Measurements from ENCODE around the gene LRRC8D.
A peak's percentile ranks its signal among the peaks of the same experiment; 100 is the strongest.

LRRC8D gene

GRCh38 chr1:89906088-89906487, 85.3 kb downstream of the LRRC8D start:
- DNase-seq (ENCODE audit: low spot score in 2 of 2), result no peak
- H3K4me1 Mint-ChIP-seq, result peaks cover 24% of the 10 kb centered on the region
- ATAC-seq (ENCODE audit: low read depth), result no peak
- no peak overlapping the region for H3K27ac Mint-ChIP-seq
- no peaks in the 10 kb centered on the region for H3K9me3 Mint-ChIP-seq
- no peaks in the 10 kb centered on the region for H3K27me3 Mint-ChIP-seq
- no peak overlapping the region for H3K4me3 Mint-ChIP-seq
- peaks cover 2% of the 10 kb centered on the region for H3K36me3 Mint-ChIP-seq

- ATAC-seq (ENCODE audit: low read depth) (no peak), DNase-seq (ENCODE audit: low spot score in 2 of 2) (no peak)
- Mint-ChIP-seq H3K36me3 (peaks cover 9% of the 10 kb centered on the region), H3K4me3 (no peak overlapping the region), H3K9me3 (no peaks in the 10 kb centered on the region), H3K27me3 (no peaks in the 10 kb centered on the region), H3K27ac (peak overlapping the region; percentile 24), H3K4me1 (peaks cover 31% of the 10 kb centered on the region)
Observed at GRCh38 chr1:89907727-89908212, 86.9 kb downstream of the LRRC8D start.

GRCh38 chr1:89908273-89908671, 87.4 kb downstream of the LRRC8D start:
- no peak for ATAC-seq (ENCODE audit: low read depth)
- H3K27ac Mint-ChIP-seq, result no peak overlapping the region
- peaks cover 8% of the 10 kb centered on the region for H3K36me3 Mint-ChIP-seq
- H3K4me1 Mint-ChIP-seq, result peaks cover 27% of the 10 kb centered on the region
- H3K9me3 Mint-ChIP-seq, result no peaks in the 10 kb centered on the region
- H3K27me3 Mint-ChIP-seq, result no peaks in the 10 kb centered on the region
- no peak overlapping the region for H3K4me3 Mint-ChIP-seq
- no peak for DNase-seq (ENCODE audit: low spot score in 2 of 2)

GRCh38 chr1:89908672-89909436, 88.0 kb downstream of the LRRC8D start:
- DNase-seq (ENCODE audit: low spot score in 2 of 2) (no peak), ATAC-seq (ENCODE audit: low read depth) (no peak)
- no peaks in the 10 kb centered on the region for H3K9me3 Mint-ChIP-seq
- no peak overlapping the region for H3K4me3 Mint-ChIP-seq
- H3K4me1 Mint-ChIP-seq, result peaks cover 25% of the 10 kb centered on the region
- H3K27ac Mint-ChIP-seq, result no peak overlapping the region
- H3K36me3 Mint-ChIP-seq, result peaks cover 8% of the 10 kb centered on the region
- H3K27me3 Mint-ChIP-seq, result no peaks in the 10 kb centered on the region

GRCh38 chr1:89910268-89910667, 89.4 kb downstream of the LRRC8D start:
- Mint-ChIP-seq H3K27ac (no peak overlapping the region), H3K9me3 (no peaks in the 10 kb centered on the region), H3K4me3 (no peak overlapping the region), H3K27me3 (no peaks in the 10 kb centered on the region), H3K36me3 (peaks cover 10% of the 10 kb centered on the region), H3K4me1 (peaks cover 27% of the 10 kb centered on the region)
- DNase-seq (ENCODE audit: low spot score in 2 of 2) (no peak), ATAC-seq (ENCODE audit: low read depth) (no peak)

- H3K4me1 Mint-ChIP-seq, result peaks cover 27% of the 10 kb centered on the region
- H3K27ac Mint-ChIP-seq, result no peak overlapping the region
Observed at GRCh38 chr1:89910780-89911179, 89.9 kb downstream of the LRRC8D start.

GRCh38 chr1:89911191-89911991, 90.6 kb downstream of the LRRC8D start:
- H3K4me3 Mint-ChIP-seq, result no peak overlapping the region
- ATAC-seq (ENCODE audit: low read depth) (no peak), DNase-seq (ENCODE audit: low spot score in 2 of 2) (no peak)
- no peaks in the 10 kb centered on the region for H3K27me3 Mint-ChIP-seq
- H3K9me3 Mint-ChIP-seq, result no peaks in the 10 kb centered on the region
- H3K27ac Mint-ChIP-seq, result no peak overlapping the region
- peaks cover 10% of the 10 kb centered on the region for H3K36me3 Mint-ChIP-seq
- peaks cover 24% of the 10 kb centered on the region for H3K4me1 Mint-ChIP-seq

More at GRCh38 chr1:89910780-89911179, 89.9 kb downstream of the LRRC8D start:
- H3K4me3 Mint-ChIP-seq, result no peak overlapping the region
- DNase-seq (ENCODE audit: low spot score in 2 of 2) (no peak), ATAC-seq (ENCODE audit: low read depth) (no peak)
- no peaks in the 10 kb centered on the region for H3K27me3 Mint-ChIP-seq
- H3K9me3 Mint-ChIP-seq, result no peaks in the 10 kb centered on the region
- H3K36me3 Mint-ChIP-seq, result peaks cover 10% of the 10 kb centered on the region

- peaks cover 25% of the 10 kb centered on the region for H3K4me1 Mint-ChIP-seq
- ATAC-seq (ENCODE audit: low read depth) (no peak), DNase-seq (ENCODE audit: low spot score in 2 of 2) (no peak)
- peaks cover 10% of the 10 kb centered on the region for H3K36me3 Mint-ChIP-seq
- no peaks in the 10 kb centered on the region for H3K27me3 Mint-ChIP-seq
- no peak overlapping the region for H3K27ac Mint-ChIP-seq
- no peak overlapping the region for H3K4me3 Mint-ChIP-seq
- no peaks in the 10 kb centered on the region for H3K9me3 Mint-ChIP-seq
Observed at GRCh38 chr1:89912073-89912472, 91.2 kb downstream of the LRRC8D start.

- Mint-ChIP-seq H3K9me3 (no peaks in the 10 kb centered on the region), H3K4me3 (no peak overlapping the region), H3K4me1 (peaks cover 23% of the 10 kb centered on the region), H3K27me3 (no peaks in the 10 kb centered on the region), H3K36me3 (peaks cover 14% of the 10 kb centered on the region), H3K27ac (no peak overlapping the region)
- ATAC-seq (ENCODE audit: low read depth), result no peak
- DNase-seq (ENCODE audit: low spot score in 2 of 2), result no peak
Observed at GRCh38 chr1:89913353-89914095, 92.7 kb downstream of the LRRC8D start.

- H3K27me3 Mint-ChIP-seq, result no peaks in the 10 kb centered on the region
- H3K36me3 Mint-ChIP-seq, result peaks cover 12% of the 10 kb centered on the region
- H3K27ac Mint-ChIP-seq, result no peak overlapping the region
- ATAC-seq (ENCODE audit: low read depth) (no peak), DNase-seq (ENCODE audit: low spot score in 2 of 2) (no peak)
- H3K4me1 Mint-ChIP-seq, result peaks cover 14% of the 10 kb centered on the region
- H3K4me3 Mint-ChIP-seq, result no peak overlapping the region
- H3K9me3 Mint-ChIP-seq, result no peaks in the 10 kb centered on the region
Observed at GRCh38 chr1:89917353-89917752, 96.5 kb downstream of the LRRC8D start.

GRCh38 chr1:89918127-89918793, 97.4 kb downstream of the LRRC8D start:
- no peak overlapping the region for H3K27ac Mint-ChIP-seq
- H3K27me3 Mint-ChIP-seq, result no peaks in the 10 kb centered on the region
- H3K36me3 Mint-ChIP-seq, result peaks cover 12% of the 10 kb centered on the region
- no peak overlapping the region for H3K4me3 Mint-ChIP-seq
- H3K4me1 Mint-ChIP-seq, result peaks cover 12% of the 10 kb centered on the region
- H3K9me3 Mint-ChIP-seq, result no peaks in the 10 kb centered on the region
- ATAC-seq (ENCODE audit: low read depth) (no peak), DNase-seq (ENCODE audit: low spot score in 2 of 2) (no peak)

GRCh38 chr1:89918794-89919155, 97.9 kb downstream of the LRRC8D start:
- Mint-ChIP-seq H3K27ac (no peak overlapping the region), H3K9me3 (no peaks in the 10 kb centered on the region), H3K4me1 (peaks cover 12% of the 10 kb centered on the region), H3K27me3 (no peaks in the 10 kb centered on the region), H3K4me3 (no peak overlapping the region), H3K36me3 (peaks cover 17% of the 10 kb centered on the region)
- DNase-seq (ENCODE audit: low spot score in 2 of 2), result no peak
- no peak for ATAC-seq (ENCODE audit: low read depth)

GRCh38 chr1:89919174-89919573, 98.3 kb downstream of the LRRC8D start:
- Mint-ChIP-seq H3K36me3 (peaks cover 19% of the 10 kb centered on the region), H3K4me1 (peaks cover 12% of the 10 kb centered on the region), H3K4me3 (no peak overlapping the region), H3K27me3 (no peaks in the 10 kb centered on the region), H3K9me3 (no peaks in the 10 kb centered on the region), H3K27ac (no peak overlapping the region)
- DNase-seq (ENCODE audit: low spot score in 2 of 2) (no peak), ATAC-seq (ENCODE audit: low read depth) (no peak)
